ENCODE results near the gene PASK.

DNA sequence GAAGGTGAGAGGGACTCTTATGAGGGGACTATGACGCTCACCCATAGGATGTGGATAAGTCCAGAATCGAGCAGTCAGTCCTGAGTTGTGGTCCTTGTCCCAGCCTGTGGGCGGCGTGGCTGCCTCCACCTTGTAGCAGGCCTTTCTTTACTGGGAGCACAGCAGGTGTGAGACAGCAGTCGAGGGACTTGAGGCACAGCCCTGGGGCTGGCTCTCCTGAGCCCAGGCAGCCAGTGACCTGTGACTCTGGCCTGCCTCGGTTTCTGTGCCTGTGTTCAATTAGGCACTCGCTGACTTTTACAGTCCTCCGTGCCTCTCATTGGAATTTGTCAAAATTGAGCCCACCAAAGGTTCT lies 9.3 kb upstream of the PASK start:
- TF ChIP-seq, protein P1, sequence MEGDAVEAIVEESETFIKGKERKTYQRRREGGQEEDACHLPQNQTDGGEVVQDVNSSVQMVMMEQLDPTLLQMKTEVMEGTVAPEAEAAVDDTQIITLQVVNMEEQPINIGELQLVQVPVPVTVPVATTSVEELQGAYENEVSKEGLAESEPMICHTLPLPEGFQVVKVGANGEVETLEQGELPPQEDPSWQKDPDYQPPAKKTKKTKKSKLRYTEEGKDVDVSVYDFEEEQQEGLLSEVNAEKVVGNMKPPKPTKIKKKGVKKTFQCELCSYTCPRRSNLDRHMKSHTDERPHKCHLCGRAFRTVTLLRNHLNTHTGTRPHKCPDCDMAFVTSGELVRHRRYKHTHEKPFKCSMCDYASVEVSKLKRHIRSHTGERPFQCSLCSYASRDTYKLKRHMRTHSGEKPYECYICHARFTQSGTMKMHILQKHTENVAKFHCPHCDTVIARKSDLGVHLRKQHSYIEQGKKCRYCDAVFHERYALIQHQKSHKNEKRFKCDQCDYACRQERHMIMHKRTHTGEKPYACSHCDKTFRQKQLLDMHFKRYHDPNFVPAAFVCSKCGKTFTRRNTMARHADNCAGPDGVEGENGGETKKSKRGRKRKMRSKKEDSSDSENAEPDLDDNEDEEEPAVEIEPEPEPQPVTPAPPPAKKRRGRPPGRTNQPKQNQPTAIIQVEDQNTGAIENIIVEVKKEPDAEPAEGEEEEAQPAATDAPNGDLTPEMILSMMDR (IDR thresholded peaks at IDR 0.05 in 4 of 5, conservative IDR thresholded peaks at IDR 0.05 in 1 of 5), result no peak
- no peak for TF ChIP-seq POLR2A (IDR thresholded peaks at IDR 0.05)

Data from gastrocnemius medialis (tissue), 4 donors.